Measurements from ENCODE around the gene CCDC186. TPM values are rescaled to one million over a fixed set of nuclear protein-coding genes. Genes with fewer than 3 reads are reported as not detected.

The CCDC186 gene
- total RNA-seq, 4 donors from 2014 or later = 14.5 to 31.8 (median 19.3) TPM

GRCh38 chr10:114087255-114087654, 86.7 kb downstream of the CCDC186 start:
- ATAC-seq (ENCODE audit: low FRiP score) (no peak), DNase-seq (ENCODE audit: low spot score) (no peak)
- no peak for TF ChIP-seq CTCF (IDR thresholded peaks at IDR 0.05)

DNA sequence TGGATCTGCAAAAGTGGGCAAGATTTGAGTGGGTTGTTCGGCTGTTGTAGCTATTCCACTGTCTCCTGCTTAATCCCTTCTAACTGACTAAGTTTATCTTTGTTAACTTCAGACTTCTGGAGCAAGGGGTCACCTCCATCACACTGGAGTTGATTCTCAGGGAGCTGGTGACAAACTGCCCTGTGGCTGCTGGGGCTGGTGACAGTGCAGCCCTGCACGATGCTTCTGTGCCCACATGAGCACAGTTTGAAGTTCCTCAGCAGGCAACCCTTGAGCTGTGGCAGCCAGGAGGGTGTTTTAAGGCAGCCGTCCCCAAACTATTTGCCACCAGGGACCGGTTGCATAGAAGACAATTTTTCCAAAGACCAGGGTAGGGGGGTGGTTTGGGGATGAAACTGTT, 89.8 kb downstream of the CCDC186 start:
- DNase-seq (ENCODE audit: low spot score) (no peak), ATAC-seq (ENCODE audit: low FRiP score) (no peak)
- no peak for TF ChIP-seq CTCF (IDR thresholded peaks at IDR 0.05)

DNA sequence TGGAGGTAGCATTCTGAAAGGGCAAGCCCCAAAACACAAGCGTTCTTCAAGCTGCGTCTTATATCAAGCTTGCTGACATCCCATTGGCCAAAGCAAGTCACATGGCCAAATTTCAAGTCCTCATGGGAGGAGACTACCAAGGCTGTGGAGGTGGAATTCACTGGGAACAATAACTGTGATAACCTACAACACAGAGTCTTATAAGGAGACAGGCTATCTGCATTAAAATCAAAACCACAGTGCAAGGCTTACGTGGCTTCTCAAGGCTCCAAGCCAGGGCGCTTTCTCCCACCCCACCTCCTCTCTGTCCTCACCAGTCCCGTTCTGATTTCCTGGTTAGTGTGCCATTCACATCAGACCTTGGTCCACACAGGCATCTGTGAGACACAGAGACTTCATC, 91.0 kb downstream of the CCDC186 start:
- TF ChIP-seq CTCF (IDR thresholded peaks at IDR 0.05) = no peak
- no peak for DNase-seq (ENCODE audit: low spot score)
- no peak for ATAC-seq (ENCODE audit: low FRiP score)

DNA sequence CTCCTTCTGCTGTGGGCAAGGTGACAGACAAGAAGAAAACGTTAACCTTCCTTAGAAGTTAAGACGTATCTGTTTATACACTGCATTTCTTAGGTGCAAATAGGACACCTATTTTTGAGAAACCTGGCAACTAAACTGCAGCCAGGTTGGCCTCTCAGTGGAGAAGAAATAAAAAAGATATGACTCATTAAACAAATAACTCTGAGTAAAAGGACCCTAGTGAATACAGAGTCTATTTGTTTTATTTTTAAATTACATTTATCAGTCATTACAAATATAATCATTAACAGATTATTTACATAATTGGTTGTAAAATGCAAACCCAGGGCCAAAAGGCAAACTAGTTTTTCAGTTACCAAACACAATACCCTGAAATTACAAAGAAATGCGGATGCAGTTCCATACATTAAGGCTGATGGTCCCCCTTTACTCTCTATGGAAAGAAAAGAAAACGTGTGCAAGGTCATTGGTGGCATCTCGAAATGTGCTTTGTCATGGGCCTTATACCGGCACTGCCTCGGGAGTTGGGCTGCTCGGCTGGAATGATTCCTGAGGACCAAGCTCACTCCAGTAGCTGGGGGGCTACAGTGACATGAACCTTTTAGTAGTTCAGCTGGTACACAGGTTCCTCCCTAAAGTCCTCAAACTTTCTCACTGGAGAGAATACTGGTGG, 92.0 kb downstream of the CCDC186 start:
- ATAC-seq (ENCODE audit: low FRiP score) = no peak
- no peak for DNase-seq (ENCODE audit: low spot score)
- no peak for TF ChIP-seq CTCF (IDR thresholded peaks at IDR 0.05)

DNA sequence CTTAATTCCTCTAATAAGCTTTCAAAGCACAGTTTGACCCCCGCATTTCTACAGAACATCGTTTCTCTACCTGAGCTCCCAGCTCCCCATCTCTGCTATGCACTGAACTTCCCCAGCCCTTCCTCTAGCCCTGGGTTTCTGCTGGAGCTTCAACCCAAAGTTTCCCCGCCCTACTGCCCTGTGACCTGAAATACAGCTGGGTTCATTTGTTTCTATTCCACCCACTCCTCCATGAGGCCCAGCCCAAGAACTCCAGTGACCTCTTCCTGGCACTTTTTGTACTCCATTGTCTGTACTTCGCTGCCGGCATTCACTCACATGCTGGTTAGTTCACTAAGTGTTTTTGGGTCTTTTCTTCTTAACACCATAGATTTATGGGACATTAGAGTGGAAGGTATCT, 94.6 kb downstream of the CCDC186 start:
- no peak for ATAC-seq (ENCODE audit: low FRiP score)
- TF ChIP-seq CTCF (IDR thresholded peaks at IDR 0.05) = no peak
- DNase-seq (ENCODE audit: low spot score) = no peak

DNA sequence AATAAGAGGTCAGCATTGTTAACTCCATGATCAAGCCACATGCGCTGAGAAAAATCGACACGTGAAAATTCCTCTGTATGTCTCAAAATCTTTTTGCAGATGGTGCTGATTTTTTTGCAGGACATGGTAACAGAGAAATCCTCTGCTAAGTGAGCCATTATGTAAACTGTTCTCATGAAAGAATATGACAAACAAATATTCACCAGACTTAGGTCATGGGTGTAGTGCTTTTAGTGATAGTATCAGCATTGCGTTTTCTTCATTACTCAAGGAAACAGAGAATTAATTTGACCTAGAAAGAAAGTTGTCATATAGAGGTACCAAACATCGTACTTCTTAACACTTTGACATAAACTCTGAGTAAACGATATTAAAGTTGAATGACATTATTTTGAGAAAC, 95.7 kb downstream of the CCDC186 start:
- DNase-seq (ENCODE audit: low spot score) = no peak
- TF ChIP-seq CTCF (IDR thresholded peaks at IDR 0.05) = no peak
- no peak for ATAC-seq (ENCODE audit: low FRiP score)

DNA sequence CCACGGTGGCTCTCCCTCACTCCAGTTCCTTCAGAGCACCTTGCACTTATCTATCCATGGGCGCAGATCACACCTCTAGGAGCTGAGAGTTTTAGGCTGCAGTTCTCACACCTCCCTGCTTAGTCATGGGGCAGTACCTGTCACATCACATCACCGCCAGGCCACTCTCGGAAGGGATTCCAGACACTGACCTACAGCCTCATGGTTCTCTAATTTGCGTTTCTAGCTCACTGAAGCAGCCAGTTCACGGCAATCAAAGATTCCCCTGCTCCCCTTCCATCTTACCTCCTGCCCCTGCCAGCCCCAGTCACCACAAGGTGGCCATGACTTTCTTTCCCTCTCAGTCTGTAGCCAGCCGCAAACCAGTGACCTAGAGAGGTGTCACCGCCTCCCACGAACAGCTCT, 96.2 kb downstream of the CCDC186 start:
- no peak for TF ChIP-seq CTCF (IDR thresholded peaks at IDR 0.05)
- ATAC-seq (ENCODE audit: low FRiP score) = no peak
- DNase-seq (ENCODE audit: low spot score) = no peak
